DND-41 (cell line): ENCODE data around the gene BCKDHB.

ENCODE experiments used
- CTCF ChIP-seq: IDR thresholded peaks from 2 replicates; pipeline ENCODE4 v1.5.1; 2012; ENCODE audit warnings: borderline replicate concordance, low read length, moderate library complexity, mild to moderate bottlenecking; ENCODE audit not compliant: poor library complexity, severe bottlenecking; ENCODE audit errors: extremely low read depth
- EZH2 ChIP-seq: IDR thresholded peaks from 3 replicates; pipeline ENCODE4 v1.6.1; 2012; ENCODE audit warnings: borderline replicate concordance, low read depth, mild to moderate bottlenecking, moderate library complexity, low read length, inconsistent platforms; ENCODE audit not compliant: severe bottlenecking

- TF ChIP-seq CTCF (no peak), EZH2 (no peak)
Measured at GRCh38 chr6:80388507-80388906, 282.0 kb downstream of the BCKDHB start.
